GM18861 (cell line): ENCODE measurements around the gene LRRC27.

ENCODE experiments used
- ATAC-seq: cut with Tn5 transposase; IDR thresholded peaks from one replicate; pipeline ENCODE4 v1.9.1; 2021; ENCODE audit not compliant: unreplicated experiment

The LRRC27 gene

GRCh38 chr10:132388891-132389432 is 57.0 kb downstream of the LRRC27 start:
- ATAC-seq, result no peak

DNA sequence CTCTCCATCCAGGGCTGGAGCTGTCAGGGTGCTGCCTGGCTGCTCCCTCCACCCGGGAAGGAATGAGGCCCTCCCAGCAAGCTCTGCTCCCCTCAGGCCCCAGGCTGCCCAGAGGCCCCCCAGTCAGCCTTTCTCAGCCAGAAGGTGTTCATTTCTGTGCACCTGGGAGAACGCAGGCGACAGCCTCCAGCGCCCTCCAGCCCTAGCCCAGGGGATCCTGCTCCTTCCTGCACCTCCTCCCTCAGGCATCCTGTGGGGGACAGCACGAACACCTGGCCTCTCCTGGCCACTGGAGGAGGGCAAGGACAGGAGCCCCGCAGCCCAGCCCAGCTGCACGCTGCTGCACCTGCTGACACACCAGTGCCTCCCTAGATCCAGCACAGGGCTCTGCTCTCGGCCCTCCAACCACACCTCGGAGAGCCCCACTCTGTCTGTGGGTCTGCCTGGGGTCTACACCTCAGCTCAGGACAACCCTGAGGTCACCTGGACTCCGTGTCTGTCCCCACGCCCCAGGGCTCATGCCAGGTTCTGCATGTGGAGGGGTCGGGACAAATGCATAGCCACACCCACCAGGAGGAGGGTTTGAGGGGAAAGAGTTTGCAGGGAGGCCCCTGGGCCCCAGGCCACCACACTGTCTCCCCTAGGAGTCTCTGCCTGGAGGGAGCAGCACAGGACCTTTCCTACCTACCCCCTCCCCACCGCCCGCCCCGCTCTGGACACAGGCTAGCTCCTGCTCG is 57.6 kb downstream of the LRRC27 start:
- ATAC-seq, result no peak

- no peak for ATAC-seq
Observed at GRCh38 chr10:132390170-132390920, 58.4 kb downstream of the LRRC27 start.

GRCh38 chr10:132390921-132391675 is 59.1 kb downstream of the LRRC27 start:
- no peak for ATAC-seq

- no peak for ATAC-seq
Observed at GRCh38 chr10:132391676-132392020, 59.7 kb downstream of the LRRC27 start.

DNA sequence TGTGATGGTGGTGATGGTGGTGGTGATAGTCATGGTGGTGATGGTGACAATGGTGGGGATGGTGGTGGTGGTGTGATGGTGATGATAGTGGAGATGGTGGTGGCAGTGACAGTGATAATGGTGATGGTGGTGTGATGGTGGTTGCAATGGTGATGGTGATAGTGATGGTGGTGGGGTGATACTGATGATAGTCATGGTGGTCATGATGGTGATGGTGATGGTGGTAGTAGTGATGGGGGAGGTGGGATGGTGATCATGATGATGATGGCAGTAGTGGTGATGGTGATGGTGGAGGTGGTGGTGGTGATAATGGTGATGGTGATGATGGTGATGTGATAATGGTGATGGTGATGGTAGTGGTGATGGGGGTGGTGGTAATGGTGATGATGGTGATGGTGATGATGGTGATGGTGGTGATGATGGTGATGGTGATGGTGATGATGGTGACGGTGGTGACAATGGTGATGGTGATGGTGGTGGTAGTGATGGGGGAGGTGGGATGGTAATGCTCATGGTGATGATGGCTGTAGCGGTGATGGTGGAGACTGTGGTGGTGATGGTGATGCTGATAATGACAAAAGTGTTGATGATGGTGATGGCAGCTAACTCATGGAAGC is 60.3 kb downstream of the LRRC27 start:
- ATAC-seq, result no peak

DNA sequence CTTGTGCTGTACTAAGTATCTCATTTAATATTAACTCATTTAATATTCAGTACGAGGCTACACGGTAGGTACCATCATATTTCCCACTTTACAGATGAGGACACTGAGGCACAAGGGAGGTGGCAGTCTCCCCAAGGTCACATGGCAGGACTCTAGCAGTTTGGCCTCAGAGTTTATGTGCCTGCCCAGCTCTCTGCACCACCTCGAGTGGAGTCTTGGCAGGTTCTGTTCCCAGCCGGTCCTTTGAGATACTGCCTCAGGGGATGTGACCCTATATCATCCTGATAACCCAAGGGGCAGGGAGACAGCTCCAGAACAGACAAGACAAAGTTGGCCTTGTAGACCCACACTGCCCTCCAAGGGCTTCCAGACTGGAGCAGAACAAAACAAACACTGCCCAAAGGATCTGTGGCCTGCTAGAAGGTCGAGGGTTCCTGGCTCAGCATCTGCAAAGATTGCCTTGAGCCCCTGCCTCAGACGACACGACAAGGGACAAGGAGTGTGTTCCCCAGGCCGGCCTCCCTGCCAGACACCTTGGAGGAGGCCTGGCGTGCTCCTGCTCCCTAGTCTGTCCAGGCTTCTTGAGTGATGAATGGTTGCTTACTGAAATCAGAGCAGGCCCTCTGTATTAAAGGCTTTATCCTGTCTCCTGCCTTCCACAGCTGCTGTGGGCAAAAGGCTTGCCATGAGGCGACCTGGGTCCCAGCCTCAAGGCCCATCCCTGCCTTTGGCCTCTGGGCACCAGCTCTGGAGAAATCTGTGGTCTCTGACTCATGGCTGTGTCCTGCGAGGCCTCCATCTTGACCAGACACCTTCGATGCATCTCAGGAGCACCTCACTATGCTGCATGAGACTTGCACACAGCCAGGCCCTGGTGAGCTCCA is 61.1 kb downstream of the LRRC27 start:
- no peak for ATAC-seq

DNA sequence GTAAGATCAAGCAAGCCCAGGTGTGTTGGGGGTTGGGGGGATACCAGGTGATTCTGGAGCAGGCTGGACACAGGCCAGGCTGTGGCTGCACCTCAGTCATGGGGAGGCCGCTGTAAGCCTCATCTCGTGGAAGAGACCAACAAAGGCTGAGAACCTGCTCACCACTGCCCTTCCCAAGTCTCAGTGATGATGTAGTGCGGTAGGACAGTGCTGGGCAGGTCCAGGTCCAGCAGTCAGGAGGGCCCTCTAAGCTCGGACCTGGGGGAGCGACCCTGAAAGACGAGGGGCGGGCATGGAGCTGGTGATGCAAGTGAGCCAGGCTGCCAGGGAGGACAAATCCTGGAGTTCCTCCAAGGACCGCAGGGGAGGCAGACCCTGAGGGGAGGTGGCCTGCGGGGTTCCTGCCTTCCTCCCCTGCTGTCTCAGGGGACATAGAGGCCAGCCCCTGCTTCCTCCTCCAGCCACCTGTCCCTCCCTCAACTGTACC is 61.7 kb downstream of the LRRC27 start:
- ATAC-seq, result no peak

- no peak for ATAC-seq
Observed at GRCh38 chr10:132394201-132394811, 62.3 kb downstream of the LRRC27 start.

DNA sequence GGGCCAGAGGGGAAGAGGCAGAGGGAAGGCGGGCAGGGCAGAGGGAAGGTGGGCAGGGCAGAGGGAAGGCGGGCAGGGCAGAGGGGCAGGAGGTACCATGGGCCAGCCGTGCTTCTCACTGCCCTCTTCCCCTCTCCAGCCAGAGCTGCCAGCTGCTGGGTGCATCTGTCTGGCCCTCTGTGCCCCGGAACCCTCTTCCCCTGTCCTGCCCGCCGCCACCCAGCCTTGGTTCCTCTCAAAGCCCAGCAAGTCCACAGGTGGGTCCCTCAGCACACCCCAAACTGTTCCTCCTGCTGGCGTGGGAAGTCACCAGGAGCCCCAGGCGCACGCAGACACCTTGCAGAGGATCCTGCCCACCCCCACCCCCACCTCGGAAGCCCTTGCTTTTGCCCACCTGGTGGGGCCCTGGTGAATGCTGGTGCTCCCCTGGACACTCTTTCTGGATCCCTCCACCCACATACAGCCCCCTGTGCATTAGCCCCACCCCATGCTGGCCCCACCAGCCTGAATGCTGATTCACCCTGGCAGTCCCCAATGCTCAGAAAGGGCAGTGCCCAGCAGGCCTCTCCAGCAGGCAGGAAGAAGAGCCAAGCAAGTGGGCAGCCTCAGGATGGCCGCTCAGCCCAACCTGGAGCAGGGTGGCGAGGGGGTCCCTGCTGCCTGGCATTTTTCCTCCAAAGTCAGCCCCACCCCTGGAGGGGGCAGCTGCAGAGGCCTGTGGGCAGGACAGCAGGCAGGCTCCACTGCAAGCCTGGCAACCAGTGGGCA is 63.1 kb downstream of the LRRC27 start:
- no peak for ATAC-seq

DNA sequence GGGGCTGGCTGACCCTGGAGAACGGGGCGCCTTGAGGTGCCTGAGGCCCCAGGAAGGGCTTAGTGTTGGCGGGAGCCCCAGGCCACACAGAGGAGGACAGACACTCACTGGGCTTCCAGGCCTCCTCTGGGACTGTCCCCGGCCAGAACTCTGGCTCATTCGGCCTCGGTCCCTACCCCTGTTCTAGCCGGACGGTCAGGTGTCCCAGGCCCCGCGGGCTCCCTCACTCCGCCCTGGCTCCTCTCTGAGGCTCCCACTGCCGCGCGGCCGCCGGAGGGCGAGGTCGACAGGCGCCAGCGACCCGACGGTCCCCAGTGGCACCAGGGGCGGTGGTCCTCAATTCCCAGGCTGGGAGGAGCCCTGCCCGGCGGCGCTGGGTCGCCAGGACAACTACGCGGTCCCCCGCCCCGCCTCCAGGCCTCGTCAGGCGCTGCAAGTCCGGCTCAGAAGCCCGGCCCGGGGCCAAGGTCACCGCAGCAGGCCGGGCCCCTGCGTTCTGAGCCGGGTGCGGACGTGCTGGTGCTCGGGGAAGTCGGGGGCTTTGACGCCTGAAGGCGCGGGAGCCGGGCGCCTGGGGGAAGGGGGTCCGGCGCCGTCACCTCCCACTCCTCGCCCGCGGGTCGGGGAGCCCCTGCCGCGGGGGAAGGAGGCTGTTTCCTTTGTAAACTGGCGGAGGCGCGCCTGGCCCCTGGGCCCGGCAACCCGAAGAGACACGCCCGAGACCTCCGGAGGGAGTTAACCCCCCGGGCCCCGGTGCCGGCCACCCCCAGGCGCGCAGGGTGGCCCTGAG is 63.9 kb downstream of the LRRC27 start:
- peak; percentile 12 for ATAC-seq

DNA sequence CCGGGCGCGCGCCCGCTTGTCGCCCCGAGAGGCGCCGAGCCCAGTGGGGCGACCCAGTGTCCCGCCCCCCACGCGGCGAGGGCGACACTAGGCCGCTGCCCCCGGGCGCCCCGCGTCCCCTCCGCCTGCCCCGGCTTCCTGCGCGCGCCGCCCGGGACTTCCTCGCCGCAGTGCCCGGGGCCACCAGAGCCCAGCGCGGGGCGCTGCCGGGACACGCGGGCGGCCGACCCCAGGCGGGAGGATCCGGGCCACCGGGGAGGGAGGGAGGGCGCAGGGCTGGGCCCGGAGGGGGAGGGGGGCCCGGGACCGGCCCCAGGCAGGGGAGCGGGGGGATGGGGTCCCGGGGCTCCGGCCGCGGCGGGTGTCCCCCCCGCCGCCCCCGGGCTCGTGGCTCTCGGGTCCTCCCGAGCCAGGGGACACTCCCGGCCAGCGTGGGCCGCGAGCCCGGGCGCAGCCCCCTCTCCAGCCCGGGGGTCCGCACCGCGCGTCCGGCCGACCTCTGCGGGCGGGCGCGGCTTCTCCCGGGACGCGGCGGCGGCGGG is 64.6 kb downstream of the LRRC27 start:
- peak; percentile 29 for ATAC-seq

DNA sequence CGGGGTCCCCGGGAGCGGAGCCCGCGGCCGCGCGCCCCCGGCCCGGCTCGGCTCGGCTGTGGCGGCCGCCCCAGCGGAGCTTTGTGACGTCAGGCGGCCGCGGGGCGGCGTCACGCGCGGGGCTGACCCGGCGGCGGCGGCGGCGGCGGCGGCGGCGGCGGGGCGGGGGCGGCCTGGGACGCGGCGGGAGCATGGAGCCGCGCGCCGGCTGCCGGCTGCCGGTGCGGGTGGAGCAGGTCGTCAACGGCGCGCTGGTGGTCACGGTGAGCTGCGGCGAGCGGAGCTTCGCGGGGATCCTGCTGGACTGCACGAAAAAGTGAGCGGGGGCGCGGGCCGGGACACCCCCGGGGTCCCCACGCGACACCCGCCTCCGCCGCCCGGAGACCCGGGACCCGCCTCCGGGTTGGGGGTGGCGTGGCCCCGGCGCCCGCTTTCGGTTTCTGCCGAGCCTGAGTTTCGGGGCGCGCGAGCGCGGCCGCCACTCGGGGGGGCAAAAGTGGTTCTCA is 65.1 kb downstream of the LRRC27 start, which contains the start of gene PWWP2B:
TSS of gene PWWP2B (plus strand) at position 165 of the 506 bp plus-strand sequence. CDS start at position 192, 27 bp downstream.
- ATAC-seq, result peak; percentile 34

GRCh38 chr10:132397671-132398565 is 65.9 kb downstream of the LRRC27 start:
- ATAC-seq, result no peak

GRCh38 chr10:132398566-132398991 is 66.6 kb downstream of the LRRC27 start:
- no peak for ATAC-seq
